Gastrocnemius medialis (tissue), 4 donors: ENCODE data around the gene DSCAML1. TPM values are rescaled to one million over a fixed set of nuclear protein-coding genes. Genes with fewer than 3 reads are reported as not detected.

Source experiments
- ATAC-seq, 2 donors: fragments of 150-250 bp; one replicate each; pipeline ENCODE4 v1.9.1; 2016
- DNase-seq, 2 donors: peaks; one replicate each; pipeline ENCODE4 v3.0.0-alpha.2; 2019
- H3K27ac ChIP-seq, 4 donors: fragments of 200-600 bp; sonication (generic); 1 replicate in 1 of 4; 2 replicates in 3 of 4; pipeline ENCODE4 v1.5.1; 2016 to 2018; ENCODE audit warnings: mild to moderate bottlenecking in 2 of 4, moderate library complexity in 1 of 4
- H3K27me3 ChIP-seq, 3 donors: fragments of 200-600 bp; sonication (generic) in 2 of 3; 1 replicate in 1 of 3; 2 replicates in 2 of 3; pipeline versions ENCODE4 v1.5.1 to v1.6.0; 2016 to 2019; ENCODE audit warnings: mild to moderate bottlenecking in 1 of 3, moderate library complexity in 1 of 3
- H3K36me3 ChIP-seq, 2 donors: fragments of 200-600 bp; sonication (generic) in 1 of 2; one replicate each; pipeline ENCODE4 v1.5.1; 2017 to 2018
- H3K4me1 ChIP-seq, 2 donors: fragments of 200-600 bp; sonication (generic) in 1 of 2; one replicate each; pipeline ENCODE4 v1.5.1; 2016 to 2017; ENCODE audit warnings: mild to moderate bottlenecking in 2 of 2
- H3K4me3 ChIP-seq, 4 donors: fragments of 200-600 bp; sonication (generic) in 3 of 4; 1 replicate in 1 of 4; 2 replicates in 3 of 4; pipeline ENCODE4 v1.5.1; 2016 to 2019; ENCODE audit warnings: mild to moderate bottlenecking in 2 of 4
- H3K9me3 ChIP-seq, 3 donors: fragments of 200-600 bp; sonication (generic) in 2 of 3; 1 replicate in 1 of 3; 2 replicates in 2 of 3; pipeline ENCODE4 v1.5.1; 2016 to 2019
- CTCF ChIP-seq, 5 experiments: fragments of 450-650 bp in 3 of 5; fragments of 200-600 bp in 2 of 5; sonication (generic) in 2 of 5; IDR thresholded peaks in 4 of 5; conservative IDR thresholded peaks in 1 of 5; 1 replicate in 4 of 5; 2 replicates in 1 of 5; pipeline ENCODE4 v1.5.1; 2016 to 2019; ENCODE audit warnings: antibody characterized with exemption in 5 of 5, mild to moderate bottlenecking in 3 of 5, moderate library complexity in 3 of 5
- POLR2A ChIP-seq, 2 donors: fragments of 450-650 bp; IDR thresholded peaks; one replicate each; pipeline ENCODE4 v1.6.1; 2017; ENCODE audit warnings: antibody characterized with exemption in 2 of 2, mild to moderate bottlenecking in 2 of 2, moderate library complexity in 2 of 2
- in situ Hi-C, 4 donors: fragments of 200-750 bp; cut with MboI; loops; one replicate each; pipeline versions ENCODE4 v1.15.0 to v1.8.0; 2017; ENCODE audit warnings: low sequenced_read_pairs in 4 of 4
- intact Hi-C: fragments of 100-400 bp; cut with DNase I; formaldehyde crosslinking; loops from one replicate; pipeline ENCODE4 v1.15.1; 2023; ENCODE audit warnings: low total_unique reads
- total RNA-seq, 4 donors: library from RNA; depleted of rRNA; stranded (reverse); fragments of >200 nt; gene quantifications; one replicate each; pipeline versions ENCODE4 v1.1.0 to v1.2.3, GENCODE V29; 2016

DSCAML1 gene
- total RNA-seq, 4 donors from 2014 or later: 0.05 to 0.15 (median 0.07) TPM

GRCh38 chr11:117713538-117713991 lies 83.5 kb downstream of the DSCAML1 start:
- ATAC-seq (no peak), DNase-seq (no peak)
- Histone ChIP-seq H3K4me3 (no peak overlapping the region), H3K27me3 (peaks cover 5 to 7% (median 5%) of the 10 kb centered on the region in 3 donors), H3K4me1 (no peaks in the 10 kb centered on the region), H3K36me3 (no peaks in the 10 kb centered on the region), H3K9me3 (no peaks in the 10 kb centered on the region), H3K27ac (no peak overlapping the region)
- intact Hi-C loops (no loop called here), in situ Hi-C loops (no loop called here)
- TF ChIP-seq POLR2A (IDR thresholded peaks at IDR 0.05) (no peak), CTCF (IDR thresholded peaks at IDR 0.05 in 4 of 5, conservative IDR thresholded peaks at IDR 0.05 in 1 of 5) (no peak)

- TF ChIP-seq CTCF (IDR thresholded peaks at IDR 0.05 in 4 of 5, conservative IDR thresholded peaks at IDR 0.05 in 1 of 5) (no peak), POLR2A (IDR thresholded peaks at IDR 0.05) (no peak)
- Histone ChIP-seq H3K9me3 (no peaks in the 10 kb centered on the region), H3K4me1 (no peaks in the 10 kb centered on the region), H3K27me3 (peaks cover 0 to 9% (median 8%) of the 10 kb centered on the region in 3 donors), H3K27ac (no peak overlapping the region), H3K36me3 (no peaks in the 10 kb centered on the region), H3K4me3 (no peak overlapping the region)
- intact Hi-C loops (no loop called here), in situ Hi-C loops (no loop called here)
- ATAC-seq (no peak), DNase-seq (no peak)
Measured at GRCh38 chr11:117712530-117712929, 84.5 kb downstream of the DSCAML1 start.

DNA sequence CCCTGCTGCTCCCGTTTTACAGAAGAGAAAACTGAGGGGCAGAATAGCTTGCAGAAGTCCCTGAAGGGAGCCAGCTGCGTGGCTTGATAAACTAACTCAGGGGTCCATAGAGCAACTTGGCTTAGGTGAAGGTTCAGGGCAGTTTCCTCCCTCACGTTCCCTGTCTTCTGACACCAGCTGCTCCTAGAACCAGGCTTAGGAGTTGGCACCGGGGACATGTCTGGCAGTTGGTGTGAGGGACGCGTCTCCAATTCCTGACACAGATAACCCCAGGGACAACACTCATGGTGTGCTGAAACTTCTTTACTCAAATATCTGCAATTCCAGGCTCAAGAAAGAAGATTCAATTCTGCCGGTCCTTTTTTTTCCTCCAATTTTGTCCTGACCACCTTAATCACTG lies 85.7 kb downstream of the DSCAML1 start:
- Histone ChIP-seq H3K27ac (no peak overlapping the region), H3K36me3 (no peaks in the 10 kb centered on the region), H3K9me3 (no peaks in the 10 kb centered on the region), H3K4me3 (no peak overlapping the region), H3K4me1 (no peaks in the 10 kb centered on the region), H3K27me3 (peaks cover 0 to 9% (median 8%) of the 10 kb centered on the region in 3 donors)
- in situ Hi-C loops (no loop called here), intact Hi-C loops (no loop called here)
- TF ChIP-seq POLR2A (IDR thresholded peaks at IDR 0.05): no peak
- TF ChIP-seq CTCF (IDR thresholded peaks at IDR 0.05 in 4 of 5, conservative IDR thresholded peaks at IDR 0.05 in 1 of 5): no peak
- no peak for ATAC-seq
- DNase-seq: no peak

DNA sequence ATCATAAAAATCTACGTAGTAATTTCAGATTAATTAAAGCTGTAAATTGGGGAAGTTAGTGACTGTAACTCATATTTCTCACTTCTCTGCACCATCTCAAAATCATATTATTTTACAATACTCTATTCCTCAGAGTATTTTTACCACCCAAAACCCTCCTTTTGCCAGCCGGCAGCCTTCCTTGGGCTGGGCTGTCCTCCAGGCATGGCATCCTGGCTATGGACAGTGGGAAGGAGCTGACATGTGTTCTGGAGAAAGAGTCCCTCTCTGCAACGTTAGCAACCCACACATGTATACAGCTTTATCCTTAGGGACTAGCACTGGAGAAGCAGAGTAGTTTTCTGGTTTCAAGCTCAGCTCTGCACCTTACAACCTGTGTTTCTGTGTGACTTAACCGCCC lies 86.8 kb downstream of the DSCAML1 start:
- no peak for DNase-seq
- Histone ChIP-seq H3K4me3 (no peak overlapping the region), H3K4me1 (no peaks in the 10 kb centered on the region), H3K36me3 (no peaks in the 10 kb centered on the region), H3K9me3 (no peaks in the 10 kb centered on the region), H3K27ac (no peak overlapping the region), H3K27me3 (peaks cover 0 to 9% (median 8%) of the 10 kb centered on the region in 3 donors)
- no peak for ATAC-seq
- TF ChIP-seq CTCF (IDR thresholded peaks at IDR 0.05 in 4 of 5, conservative IDR thresholded peaks at IDR 0.05 in 1 of 5): no peak
- TF ChIP-seq POLR2A (IDR thresholded peaks at IDR 0.05): no peak
- in situ Hi-C loops (no loop called here), intact Hi-C loops (no loop called here)

- peaks cover 0 to 9% (median 8%) of the 10 kb centered on the region in 3 donors for H3K27me3 ChIP-seq
Measured at GRCh38 chr11:117706322-117706814, 90.6 kb downstream of the DSCAML1 start.

More at GRCh38 chr11:117706322-117706814, 90.6 kb downstream of the DSCAML1 start:
- ATAC-seq: no peak
- Histone ChIP-seq H3K4me1 (no peaks in the 10 kb centered on the region), H3K27ac (no peak overlapping the region), H3K9me3 (no peaks in the 10 kb centered on the region), H3K36me3 (no peaks in the 10 kb centered on the region), H3K4me3 (no peak overlapping the region)
- no peak for TF ChIP-seq CTCF (IDR thresholded peaks at IDR 0.05 in 4 of 5, conservative IDR thresholded peaks at IDR 0.05 in 1 of 5)
- no peak for TF ChIP-seq POLR2A (IDR thresholded peaks at IDR 0.05)
- in situ Hi-C loops: no loop called here
- no peak for DNase-seq
- intact Hi-C loops: no loop called here
